NT2/D1 (cell line): Measurements from ENCODE around the gene PWWP2B.

Source experiments
- SUZ12 ChIP-seq: IDR thresholded peaks from 2 replicates; pipeline ENCODE4 v1.6.1; 2011; ENCODE audit not compliant: insufficient read length, insufficient read depth; ENCODE audit errors: extremely low read depth
- YY1 ChIP-seq: IDR thresholded peaks from 2 replicates; pipeline ENCODE4 v1.6.1; 2011; ENCODE audit not compliant: insufficient read length, insufficient read depth
- ZNF274 ChIP-seq: IDR thresholded peaks from 2 replicates; pipeline ENCODE4 v1.6.1; 2011; ENCODE audit warnings: mild to moderate bottlenecking, low read depth, low read length

- TF ChIP-seq YY1 (no peak), ZNF274 (no peak), SUZ12 (no peak)
Observed at GRCh38 chr10:132385389-132385667, 11.7 kb upstream of the PWWP2B start.
